IMR-90 (cell line): ENCODE results near the gene SERPINA10. TPM values are rescaled to one million over a fixed set of nuclear protein-coding genes. Genes with fewer than 3 reads are reported as not detected.
"Not testable (repeated sequence)": the region's sequence is repeated elsewhere in the genome, so short reads cannot be mapped to it uniquely, and the experiment has no call there.

Experiments used
- ATAC-seq: fragments of 200-7000 bp; cut with Tn5 transposase; 2 replicates; pipeline ENCODE4 v1.9.1; 2020; ENCODE audit warnings: low read depth, mild to moderate bottlenecking, moderate library complexity
- BruUV-seq: library from RNA; stranded (reverse); fragments of 400-500 nt; replicated peaks from 2 replicates; lab custom pipeline; 2021; lab: Mats Ljungman, UMichigan
- CTCF ChIA-PET: fragments of 300-600 bp; formaldehyde crosslinking; extraction: SDS; loops from one replicate; lab custom pipeline; 2021; ENCODE audit warnings: antibody characterized with exemption; lab: Yijun Ruan, JAX
- POLR2A ChIA-PET: fragments of 300-600 bp; sonication (Branson Sonifier 250); formaldehyde crosslinking; loops from one replicate; lab custom pipeline; 2022; ENCODE audit warnings: antibody characterized with exemption; ENCODE audit not compliant: unreplicated experiment; lab: Charles Lee
- DNase-seq: peaks from one replicate; pipeline ENCODE4 v3.0.0; 2013
- H2AFZ ChIP-seq: replicated peaks from 2 replicates; pipeline ENCODE3; 2013; ENCODE audit warnings: low read length, mild to moderate bottlenecking; ENCODE audit not compliant: poor library complexity
- H2AK5ac ChIP-seq: 2 replicates; pipeline ENCODE4 v1.6.1; 2013; ENCODE audit warnings: low read depth, low read length, inconsistent platforms
- H2AK9ac ChIP-seq: replicated peaks from 2 replicates; pipeline ENCODE3; 2013; ENCODE audit warnings: mild to moderate bottlenecking, low read depth, low read length, moderate library complexity; ENCODE audit not compliant: poor library complexity
- H2BK120ac ChIP-seq: 2 replicates; pipeline ENCODE4 v1.6.1; 2013; ENCODE audit warnings: low read depth, low read length, inconsistent platforms
- H2BK15ac ChIP-seq: 3 replicates; pipeline ENCODE4 v1.6.1; 2013; ENCODE audit warnings: low read depth, low read length, inconsistent platforms
- H2BK20ac ChIP-seq: 2 replicates; pipeline ENCODE4 v1.6.1; 2013; ENCODE audit warnings: low read depth, mild to moderate bottlenecking, inconsistent platforms, low read length, moderate library complexity
- H2BK5ac ChIP-seq: 2 replicates; pipeline ENCODE4 v1.6.1; 2013; ENCODE audit warnings: mild to moderate bottlenecking, low read depth, low read length, inconsistent platforms; ENCODE audit not compliant: poor library complexity, severe bottlenecking
- H3K14ac ChIP-seq: replicated peaks from 2 replicates; pipeline ENCODE4 v1.6.1; 2013; ENCODE audit warnings: low read depth, low read length, inconsistent platforms
- H3K18ac ChIP-seq: 2 replicates; pipeline ENCODE4 v1.6.1; 2013; ENCODE audit warnings: low read depth, low read length, control low read depth
- H3K23ac ChIP-seq: 2 replicates; pipeline ENCODE4 v1.6.1; 2013; ENCODE audit warnings: low read depth, low read length, inconsistent platforms
- H3K27ac ChIP-seq: 2 replicates; pipeline ENCODE4 v1.5.1; 2013; ENCODE audit warnings: mild to moderate bottlenecking, control low read depth, low read length; ENCODE audit not compliant: insufficient read depth
- H3K27me3 ChIP-seq: 2 replicates; pipeline ENCODE4 v1.6.1; 2013; ENCODE audit warnings: low read length; ENCODE audit not compliant: control insufficient read depth, insufficient read depth
- H3K36me3 ChIP-seq: 2 replicates; pipeline ENCODE4 v1.6.1; 2013; ENCODE audit warnings: low read length, mixed read lengths; ENCODE audit not compliant: control insufficient read depth, insufficient read depth
- H3K4ac ChIP-seq: 2 replicates; pipeline ENCODE4 v1.6.1; 2013; ENCODE audit warnings: low read depth, low read length, inconsistent platforms
- H3K4me1 ChIP-seq: 2 replicates; pipeline ENCODE4 v1.6.1; 2013; ENCODE audit warnings: low read length, mixed read lengths; ENCODE audit not compliant: control insufficient read depth, insufficient read depth
- H3K4me2 ChIP-seq: 2 replicates; pipeline ENCODE4 v1.6.1; 2013; ENCODE audit warnings: low read depth, mild to moderate bottlenecking, control low read depth, low read length, moderate library complexity
- H3K4me3 ChIP-seq: 2 replicates; pipeline ENCODE4 v1.5.1; 2013; ENCODE audit warnings: low read depth, mild to moderate bottlenecking, control low read depth, low read length, moderate library complexity; ENCODE audit not compliant: insufficient read depth
- H3K56ac ChIP-seq: 2 replicates; pipeline ENCODE4 v1.6.1; 2013; ENCODE audit warnings: low read length, inconsistent platforms; ENCODE audit not compliant: insufficient read depth; ENCODE audit errors: extremely low read depth
- H3K79me1 ChIP-seq, 2 experiments: 2 replicates each; pipeline ENCODE4 v1.6.1; 2013; ENCODE audit warnings: low read length in 2 of 2, inconsistent platforms in 1 of 2, low read depth in 1 of 2
- H3K9ac ChIP-seq: 2 replicates; pipeline ENCODE4 v1.6.1; 2013; ENCODE audit warnings: low read depth, low read length, control low read depth
- H3K9me1 ChIP-seq: 2 replicates; pipeline ENCODE4 v1.6.1; 2013; ENCODE audit warnings: low read length, inconsistent platforms; ENCODE audit not compliant: insufficient read depth
- H3K9me3 ChIP-seq: 2 replicates; pipeline ENCODE4 v1.6.1; 2013; ENCODE audit warnings: low read length; ENCODE audit not compliant: control insufficient read depth, insufficient read depth
- H4K20me1 ChIP-seq: 2 replicates; pipeline ENCODE4 v1.6.1; 2013; ENCODE audit warnings: low read length, inconsistent platforms; ENCODE audit not compliant: insufficient read depth
- H4K5ac ChIP-seq: 2 replicates; pipeline ENCODE4 v1.6.1; 2013; ENCODE audit warnings: mild to moderate bottlenecking, low read depth, low read length, control low read depth
- H4K8ac ChIP-seq, 2 experiments: 2 replicates each; pipeline ENCODE4 v1.6.1; 2013; ENCODE audit warnings: low read depth in 2 of 2, low read length in 2 of 2, control low read depth in 1 of 2, inconsistent platforms in 1 of 2
- H4K91ac ChIP-seq: 2 replicates; pipeline ENCODE4 v1.6.1; 2013; ENCODE audit warnings: low read depth, low read length, inconsistent platforms; ENCODE audit not compliant: insufficient read depth
- whole genome bisulfite sequencing, 2 experiments: methylation state at CpG; one replicate each; pipeline versions ENCODE4 v1.1.5 to v1.1.7; 2013; ENCODE audit warnings: missing lambda C conversion rate in 2 of 2; ENCODE audit not compliant: insufficient read length in 1 of 2; ENCODE audit errors: extremely low coverage in 2 of 2; 5-methylcytosine and 5-hydroxymethylcytosine counted together
- dilution Hi-C: fragments of 300-500 bp; cut with HindIII; formaldehyde crosslinking; loops from one replicate; pipeline ENCODE4 v1.14.3; 2018; ENCODE audit warnings: low sequenced_read_pairs; ENCODE audit not compliant: unreplicated experiment
- in situ Hi-C: fragments of 300-500 bp; cut with MboI; formaldehyde crosslinking; loops from 3 replicates; pipeline ENCODE4 v1.14.3; 2019; ENCODE audit warnings: low sequenced_read_pairs, inconsistent platforms, mixed read lengths
- intact Hi-C: fragments of 100-400 bp; cut with micrococcal nuclease; formaldehyde crosslinking; loops from 2 replicates; pipeline ENCODE4 v1.10.0; 2022
- polyA plus RNA-seq, 3 experiments: library from polyadenylated mRNA; depleted of rRNA; stranded (reverse); fragments of >200 nt; gene quantifications; 2 replicates each; pipeline ENCODE4 v1.2.3, GENCODE V29; 2012; ENCODE audit warnings: low replicate concordance in 1 of 3
- total RNA-seq: library from RNA; depleted of rRNA; stranded (reverse); fragments of >200 nt; gene quantifications from 2 replicates; pipeline ENCODE4 v1.2.3, GENCODE V29; 2012

The SERPINA10 gene
- total and polyA plus RNA-seq, 2 of the 4 experiments (the other 2 are of a cell fraction), result not detected

DNA sequence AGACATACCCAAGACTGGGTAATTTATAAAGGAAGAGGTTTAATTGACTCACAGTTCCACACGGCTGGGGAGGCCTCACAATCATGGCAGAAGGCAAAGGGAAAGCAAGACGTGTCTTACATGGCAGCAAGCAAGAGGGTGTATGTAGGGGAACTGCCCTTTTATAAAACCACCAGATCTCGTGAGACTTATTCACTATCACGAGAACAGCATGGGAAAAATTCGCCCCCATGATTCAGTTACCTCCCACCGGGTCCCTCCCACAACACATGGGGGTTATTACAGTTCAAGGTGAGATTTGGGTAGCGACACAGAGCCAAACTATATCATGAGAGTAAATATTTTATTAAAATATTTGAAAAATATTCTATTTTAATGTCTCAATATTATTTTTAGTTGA is 24.5 kb downstream of the SERPINA10 start:
- H2BK120ac ChIP-seq, H3K4me1 ChIP-seq, H2BK15ac ChIP-seq, H3K36me3 ChIP-seq, H3K27me3 ChIP-seq, CTCF ChIA-PET, H3K4ac ChIP-seq, H3K9me3 ChIP-seq, H4K8ac ChIP-seq, H3K4me2 ChIP-seq, ATAC-seq, H3K23ac ChIP-seq, H2AK9ac ChIP-seq, H3K9ac ChIP-seq, DNase-seq, H3K14ac ChIP-seq, H3K27ac ChIP-seq, H2AFZ ChIP-seq, in situ Hi-C loops, H4K20me1 ChIP-seq, BruUV-seq, H3K9me1 ChIP-seq, intact Hi-C loops, H2BK5ac ChIP-seq, H3K56ac ChIP-seq, H4K5ac ChIP-seq, H3K4me3 ChIP-seq, H3K18ac ChIP-seq, H4K91ac ChIP-seq, H2AK5ac ChIP-seq, dilution Hi-C loops, H2BK20ac ChIP-seq, POLR2A ChIA-PET, H3K79me1 ChIP-seq: not testable (repeated sequence)
- WGBS, 2 experiments, result no CpG with 5 or more reads among the region's 7 CpGs
